GM19238 (cell line): ENCODE results near the gene CATSPER2.
"Not testable (repeated sequence)": the region's sequence is repeated elsewhere in the genome, so short reads cannot be mapped to it uniquely, and the experiment has no call there.

Experiments used
- DNase-seq: peaks from one replicate; pipeline ENCODE4 v3.0.0; 2011; ENCODE audit warnings: low spot score; ENCODE audit not compliant: insufficient read length

The CATSPER2 gene

DNA sequence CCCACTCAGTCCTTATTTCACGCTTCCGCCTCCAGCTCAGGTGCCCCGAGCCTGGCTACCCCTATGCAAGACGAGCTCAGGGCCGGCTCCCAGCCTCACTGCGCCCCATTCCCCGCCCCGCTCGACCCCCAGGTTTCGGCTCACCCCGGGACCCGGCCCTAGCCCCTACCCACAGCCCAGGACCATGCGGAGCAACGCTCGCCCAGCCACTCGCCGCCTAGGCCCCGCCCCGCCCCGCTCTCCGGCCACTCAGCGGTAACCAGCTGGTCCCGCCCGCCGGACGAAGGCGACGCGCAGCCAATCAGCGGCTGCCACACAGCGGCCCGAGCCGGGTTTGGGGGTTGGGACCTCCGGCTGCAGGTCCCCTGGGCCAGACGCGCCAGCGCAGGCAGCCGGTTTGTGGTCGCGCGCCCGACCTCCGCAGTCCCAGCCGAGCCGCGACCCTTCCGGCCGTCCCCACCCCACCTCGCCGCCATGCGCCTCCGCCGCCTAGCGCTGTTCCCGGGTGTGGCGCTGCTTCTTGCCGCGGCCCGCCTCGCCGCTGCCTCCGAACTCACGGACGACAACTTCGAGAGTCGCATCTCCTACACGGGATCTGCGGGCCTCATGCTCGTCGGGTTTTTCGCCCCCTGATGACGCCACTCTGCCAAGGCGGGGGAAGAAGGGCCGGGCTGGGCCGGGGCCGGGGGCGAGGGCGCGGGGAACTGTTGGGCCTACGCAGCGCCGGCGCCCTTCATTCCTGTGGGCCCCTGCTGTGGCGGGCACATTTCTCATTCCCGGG lies at the start of gene CATSPER2:
Gene CATSPER2, minus strand, starts transcription at position 196 of the 781 bp plus-strand sequence. CDS start 783 bp downstream, outside the sequence.
- DNase-seq: no peak

DNA sequence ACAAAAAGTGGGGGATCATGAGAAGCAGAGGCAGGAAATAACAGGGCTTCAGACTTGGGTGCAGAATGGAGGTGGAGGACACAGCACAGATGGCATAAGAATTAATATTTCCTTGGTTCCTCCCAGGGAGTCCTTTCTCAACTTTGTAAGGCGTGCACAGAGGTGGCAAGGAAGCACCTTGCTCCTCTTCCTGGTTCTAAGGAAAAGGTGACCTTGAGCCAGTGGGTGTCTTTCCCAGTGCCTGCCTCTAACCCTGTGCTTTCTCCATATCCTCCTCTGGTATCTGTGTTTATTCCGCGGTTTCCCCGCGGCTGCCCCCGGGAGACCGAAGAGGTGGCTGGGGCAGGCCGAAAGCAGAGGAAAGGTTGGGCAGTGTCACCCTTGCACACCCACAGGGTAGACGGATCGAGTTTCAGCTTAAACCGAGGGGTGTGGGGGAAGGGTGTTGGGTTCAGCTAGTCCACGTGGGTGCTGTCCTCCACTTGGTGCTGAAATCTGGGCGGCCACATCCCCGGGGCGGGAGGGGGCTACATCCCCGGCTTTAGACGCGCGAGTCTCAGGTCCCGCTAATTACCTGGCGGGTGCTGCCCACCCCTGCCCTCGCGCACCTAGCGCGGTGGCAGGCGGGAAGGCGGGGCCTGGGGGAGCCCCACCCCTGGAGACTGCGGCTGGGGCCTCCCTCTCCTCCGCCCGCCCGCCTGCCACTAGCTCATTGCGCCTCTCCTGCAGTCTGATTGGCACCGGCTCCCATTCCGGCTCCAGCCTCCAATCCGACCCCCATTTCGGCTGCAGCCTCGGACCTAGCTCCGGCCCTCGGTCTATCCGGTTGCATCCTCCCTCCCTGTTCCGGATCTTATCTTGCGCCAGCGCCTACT lies 44.7 kb upstream of the CATSPER2 start, which contains the start of gene CKMT1A:
Gene CKMT1A, plus strand, starts transcription at position 712 of the 875 bp plus-strand sequence. CDS start 192 bp downstream, outside the sequence.
- DNase-seq: not testable (repeated sequence)

DNA sequence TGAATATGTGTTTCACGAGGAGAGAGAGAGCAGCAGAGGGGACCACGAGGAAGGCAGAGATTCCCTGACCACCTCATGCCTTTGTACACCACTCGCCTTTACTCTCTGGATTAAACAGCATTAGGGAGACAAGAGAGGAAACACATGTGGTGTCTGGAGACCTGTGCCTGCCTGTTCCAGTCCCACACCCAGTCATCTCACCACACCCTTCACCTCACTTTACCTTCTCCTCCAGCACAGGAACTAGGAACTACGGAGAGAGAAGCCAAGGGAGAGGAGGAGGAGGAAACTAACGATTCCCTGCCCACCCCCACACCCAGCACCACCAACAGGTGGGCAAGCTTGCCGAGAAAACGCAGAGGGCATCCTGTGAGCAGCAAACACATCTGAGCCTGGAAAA lies 44.0 kb upstream of the CATSPER2 start:
- DNase-seq: not testable (repeated sequence)

DNA sequence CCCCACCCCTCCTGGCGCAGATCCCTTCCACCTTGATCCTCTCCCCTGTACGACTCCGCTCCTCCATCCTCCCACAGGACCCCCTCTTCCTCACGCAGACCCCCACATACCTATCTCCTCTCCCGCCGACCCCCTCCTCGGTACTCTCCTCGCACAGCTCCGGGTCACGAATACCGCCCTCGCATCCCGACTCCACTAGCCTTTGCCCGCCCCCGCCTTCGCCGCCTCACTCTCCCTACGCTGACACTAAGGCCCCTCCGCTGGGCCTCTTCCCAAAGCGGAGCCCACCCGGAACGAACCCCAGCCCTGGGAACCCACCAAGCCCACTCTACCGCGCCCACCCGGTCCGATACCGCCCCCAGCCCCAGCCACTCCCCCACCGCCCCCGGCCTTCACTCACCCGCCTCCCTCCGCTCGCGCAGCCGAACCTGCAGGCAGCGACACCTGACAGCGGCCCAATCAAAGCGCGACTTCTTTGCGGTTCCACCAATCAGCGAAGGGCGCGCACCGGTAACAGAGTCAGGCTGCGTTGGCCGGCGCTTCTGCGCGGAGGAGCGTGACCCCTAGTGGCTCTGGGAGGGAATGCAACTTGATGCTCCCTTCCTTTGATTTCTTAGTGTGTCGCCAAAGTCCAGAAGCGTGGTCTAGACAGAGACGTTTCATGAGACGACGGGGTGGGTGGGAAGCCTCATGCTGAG lies 41.1 kb upstream of the CATSPER2 start:
- DNase-seq: not testable (repeated sequence)

DNA sequence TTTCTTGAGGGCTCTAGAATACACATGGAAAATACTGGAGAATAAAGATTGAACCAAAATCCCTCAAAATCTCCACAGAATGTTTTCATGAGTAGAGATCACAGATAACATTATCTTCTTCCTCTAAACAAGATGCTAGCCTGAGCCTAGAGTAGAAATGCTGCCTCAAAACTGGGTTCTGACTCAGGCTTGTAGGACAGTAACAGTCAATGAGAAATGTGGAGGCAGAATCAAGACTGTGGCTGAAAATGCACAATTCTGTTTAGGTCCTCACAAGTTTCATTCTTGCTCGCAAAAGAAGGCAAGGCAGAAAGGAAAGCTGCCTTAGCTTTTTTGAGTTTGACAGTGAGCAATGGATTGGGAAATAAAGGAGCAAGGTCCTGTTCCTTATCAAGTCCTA lies 25.5 kb upstream of the CATSPER2 start:
- not testable (repeated sequence) for DNase-seq

DNA sequence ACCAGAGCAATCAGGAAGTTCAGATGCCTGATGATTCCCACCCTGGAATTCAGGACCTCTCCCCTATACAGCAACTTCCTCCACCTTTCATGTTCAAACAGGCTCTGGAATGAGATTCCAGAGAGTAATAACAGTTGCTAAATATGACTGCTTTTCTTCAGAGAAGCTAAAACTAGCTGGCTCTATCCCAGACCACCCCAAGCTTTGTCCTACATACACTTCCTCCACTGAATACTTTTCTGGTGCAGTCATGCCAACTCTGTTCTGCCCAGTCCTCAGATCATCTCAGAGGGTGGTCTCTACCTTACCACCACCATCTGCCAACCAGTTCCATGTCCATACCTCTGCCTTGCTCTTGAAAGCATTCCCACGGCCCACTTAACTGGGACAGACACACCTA lies 17.5 kb upstream of the CATSPER2 start:
- DNase-seq: not testable (repeated sequence)

DNA sequence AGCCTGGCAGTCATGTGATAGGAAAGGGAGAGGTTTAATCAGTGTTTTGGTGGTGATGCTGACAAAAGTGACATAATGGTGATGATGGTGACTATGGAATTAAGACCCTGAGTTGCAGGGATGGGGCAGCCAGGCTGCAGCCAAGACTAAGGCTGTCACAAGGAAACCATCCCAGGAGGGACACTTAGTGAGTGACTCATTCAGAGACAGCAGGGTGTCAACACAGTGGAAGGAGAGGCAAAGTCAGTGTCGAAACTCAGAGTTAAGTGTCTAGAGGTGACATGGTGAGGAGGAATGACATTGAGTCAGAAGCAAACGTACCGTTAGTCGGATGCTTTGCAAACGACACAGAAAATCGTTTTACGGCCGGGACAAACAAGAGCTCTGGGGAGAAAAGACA lies 14.7 kb upstream of the CATSPER2 start:
- not testable (repeated sequence) for DNase-seq

DNA sequence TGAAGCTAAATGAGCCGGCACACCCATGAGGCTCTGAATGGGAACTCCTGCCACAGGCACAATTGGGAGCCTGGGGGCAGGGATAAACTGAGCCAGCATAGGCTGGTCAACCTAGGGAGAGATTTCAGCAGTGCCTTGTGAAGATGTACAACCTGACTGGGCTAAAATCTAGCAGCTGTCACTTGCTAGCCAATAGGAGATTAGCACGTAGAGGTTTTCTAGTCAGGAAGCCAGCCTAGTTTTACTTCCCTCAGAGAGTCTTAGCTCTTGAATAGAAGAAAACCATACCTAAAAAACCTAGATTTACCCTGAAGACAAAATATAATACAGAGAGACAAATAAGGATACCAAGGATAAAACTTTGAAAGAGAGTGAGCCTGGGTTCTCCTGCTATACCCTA lies 13.6 kb upstream of the CATSPER2 start:
- not testable (repeated sequence) for DNase-seq

DNA sequence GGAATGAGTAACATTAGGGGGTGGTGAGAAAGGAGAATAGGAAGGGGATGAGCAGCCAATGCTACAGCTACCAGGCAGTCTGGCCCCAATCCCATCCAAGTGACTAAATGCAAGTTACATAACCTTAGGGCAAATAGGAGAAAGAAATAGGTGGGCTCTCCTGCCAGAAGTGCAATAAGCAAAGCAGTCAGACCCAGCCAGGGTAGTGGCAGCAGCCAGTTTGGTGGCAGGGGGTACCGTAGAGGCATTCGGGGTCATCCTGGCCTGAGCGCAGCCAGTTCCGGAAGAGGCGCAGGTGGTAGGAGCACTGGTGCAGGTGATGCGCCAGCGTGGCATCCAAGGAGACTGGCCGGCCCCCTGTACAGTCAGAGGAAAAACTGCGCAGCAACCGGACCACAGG lies 11.1 kb upstream of the CATSPER2 start:
- not testable (repeated sequence) for DNase-seq

DNA sequence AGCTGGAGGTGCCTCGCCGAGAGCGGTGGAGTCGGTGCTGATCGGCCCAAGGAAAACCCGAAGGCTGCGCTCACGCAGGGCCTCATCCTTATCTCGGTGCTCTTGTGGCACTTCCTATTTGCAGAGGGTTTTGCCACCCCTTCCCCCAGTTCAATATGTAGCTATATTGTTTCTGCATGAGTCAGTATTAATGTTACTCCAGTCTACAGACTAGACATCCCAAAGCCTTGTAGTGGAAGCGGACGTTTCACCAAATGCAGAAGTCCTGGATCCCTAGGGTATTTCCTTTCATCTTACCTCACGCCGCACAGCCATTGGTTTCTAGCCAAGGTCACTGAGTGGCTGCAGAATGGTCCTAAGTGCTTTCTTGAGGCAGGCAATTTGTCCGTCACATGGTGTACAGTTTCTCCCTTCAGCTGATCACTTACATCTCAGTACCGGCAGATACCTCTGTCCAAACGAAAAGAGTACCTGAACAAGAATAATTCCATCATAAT lies 834 bp upstream of the CATSPER2 start:
- DNase-seq: not testable (repeated sequence)

DNA sequence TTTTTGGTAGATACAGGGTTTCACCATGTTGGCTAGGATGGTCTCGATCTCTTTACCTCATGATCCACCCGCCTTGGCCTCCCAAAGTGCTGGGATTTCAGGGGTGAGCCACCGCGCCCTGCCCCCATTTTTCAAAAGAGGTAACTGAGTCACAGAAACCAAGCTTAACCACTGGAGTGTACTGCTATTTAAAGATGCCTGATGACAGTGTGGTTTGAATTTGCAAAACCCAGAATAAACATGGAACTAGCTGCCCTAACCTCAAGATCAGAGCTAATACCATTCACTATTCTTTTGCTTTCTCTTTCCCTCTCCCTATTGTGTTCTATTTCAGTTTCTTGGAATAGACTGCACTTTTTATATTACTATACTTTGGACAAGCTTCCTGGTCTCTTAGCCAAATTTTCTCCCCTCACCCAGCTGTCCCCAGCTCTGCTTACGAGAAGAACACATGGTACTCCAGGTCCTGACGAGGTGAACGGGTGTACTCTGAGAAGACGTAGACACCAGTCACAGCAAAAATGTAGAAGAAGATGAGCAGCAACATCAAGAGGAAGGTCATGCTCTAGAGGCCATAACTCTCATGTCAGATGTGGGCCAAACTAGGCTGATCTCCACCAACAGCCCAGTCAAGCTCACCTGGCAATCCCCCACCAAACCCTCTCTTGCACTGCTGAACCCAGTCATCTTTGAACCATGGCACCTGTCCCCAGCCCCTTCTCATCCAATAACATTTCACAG lies 10.0 kb downstream of the CATSPER2 start:
- not testable (repeated sequence) for DNase-seq

DNA sequence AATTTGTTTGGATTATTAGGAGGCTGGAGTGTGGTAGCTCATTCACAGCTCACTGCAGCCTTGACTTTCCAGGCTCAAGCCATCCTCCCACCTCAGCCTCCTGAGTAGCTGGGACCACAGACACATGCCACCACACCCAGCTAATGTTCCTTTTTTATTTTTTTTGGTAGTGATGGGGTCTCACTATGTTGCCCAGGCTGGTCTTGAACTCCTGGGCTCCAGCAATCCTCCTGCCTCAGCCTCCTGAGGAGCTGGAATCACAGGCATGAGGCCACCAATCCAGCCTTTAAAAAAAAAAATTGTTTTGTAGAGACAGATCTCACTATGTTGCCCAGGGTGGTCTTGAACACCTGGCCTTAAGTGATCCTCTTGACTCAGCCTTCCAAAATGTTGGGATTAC lies 21.7 kb downstream of the CATSPER2 start:
- not testable (repeated sequence) for DNase-seq

DNA sequence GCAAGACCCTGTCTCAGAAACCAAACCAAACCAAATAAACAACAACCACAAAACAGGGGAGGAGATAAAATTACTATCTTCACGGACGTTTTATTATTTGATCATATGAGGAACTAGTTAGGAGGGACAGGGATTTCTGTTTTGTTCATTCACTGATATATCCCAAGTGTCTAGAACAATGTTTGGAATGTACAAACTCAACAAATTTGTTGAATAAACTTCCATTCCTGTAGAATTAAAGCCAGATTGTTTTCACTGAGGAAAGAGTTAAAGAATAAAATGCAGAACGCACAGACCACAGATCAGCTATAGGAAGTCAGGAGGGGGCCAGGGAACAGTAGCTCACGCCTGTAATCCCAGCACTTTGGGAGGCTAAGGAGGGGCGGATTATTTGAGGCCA lies 23.5 kb downstream of the CATSPER2 start:
- DNase-seq: no peak

DNA sequence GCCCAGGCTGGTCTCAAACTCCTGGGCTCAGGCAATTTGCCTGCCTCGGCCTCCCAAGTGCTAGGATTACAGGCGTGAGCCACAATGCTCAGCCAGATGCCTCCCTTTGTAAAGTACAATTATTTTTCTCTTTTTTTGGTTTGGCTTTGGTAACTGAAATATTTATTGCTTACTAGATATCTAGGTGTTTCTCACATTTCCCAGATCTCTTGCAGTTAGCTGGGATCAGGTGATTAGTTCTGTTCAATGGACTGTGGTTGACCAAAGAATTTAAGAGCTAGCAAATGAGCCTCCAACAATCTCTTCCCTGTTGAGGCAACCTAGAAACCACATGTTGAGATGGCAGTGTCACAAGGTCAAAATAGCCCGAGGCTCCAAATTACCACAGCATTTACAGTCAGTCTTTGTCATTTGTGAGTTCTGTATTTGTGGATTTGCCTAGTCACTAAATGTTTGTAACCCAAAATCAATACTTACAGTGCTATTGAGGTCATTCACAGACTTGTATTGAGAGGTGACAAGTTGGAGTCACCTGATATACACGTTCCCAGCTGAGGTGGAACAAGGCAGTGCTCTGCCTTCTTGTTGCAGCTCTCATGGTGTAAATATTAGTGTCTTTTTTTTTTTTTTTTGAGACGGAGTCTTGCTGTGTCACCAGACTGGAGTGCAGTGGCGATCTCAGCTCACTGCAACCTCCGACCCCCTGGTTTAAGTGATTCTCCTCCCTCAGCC lies 26.4 kb downstream of the CATSPER2 start:
- not testable (repeated sequence) for DNase-seq

DNA sequence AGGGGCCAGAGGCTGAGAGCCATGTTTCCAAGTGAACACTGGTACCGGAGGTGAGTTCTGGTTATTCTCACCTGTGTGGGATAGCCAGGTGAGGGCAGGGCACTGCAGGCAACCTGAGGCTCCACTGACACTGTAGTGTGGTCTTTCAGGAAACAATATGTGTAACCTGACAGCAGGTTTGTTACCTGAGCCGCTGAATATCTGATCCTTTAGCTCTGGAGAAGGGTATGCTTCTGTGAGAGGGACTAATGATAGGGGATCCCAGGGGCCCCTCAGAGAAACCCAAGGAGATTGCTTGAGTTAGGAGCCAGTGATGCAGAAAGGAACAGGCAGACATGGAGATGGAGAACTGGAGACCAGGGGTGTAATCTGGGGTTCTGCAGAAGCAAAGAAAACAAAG lies 29.9 kb downstream of the CATSPER2 start, which contains the start of gene STRC:
Gene STRC, minus strand, starts transcription at position 101 of the 400 bp plus-strand sequence. Its CDS starts 78 bp downstream, at position 23.
- DNase-seq: not testable (repeated sequence)

DNA sequence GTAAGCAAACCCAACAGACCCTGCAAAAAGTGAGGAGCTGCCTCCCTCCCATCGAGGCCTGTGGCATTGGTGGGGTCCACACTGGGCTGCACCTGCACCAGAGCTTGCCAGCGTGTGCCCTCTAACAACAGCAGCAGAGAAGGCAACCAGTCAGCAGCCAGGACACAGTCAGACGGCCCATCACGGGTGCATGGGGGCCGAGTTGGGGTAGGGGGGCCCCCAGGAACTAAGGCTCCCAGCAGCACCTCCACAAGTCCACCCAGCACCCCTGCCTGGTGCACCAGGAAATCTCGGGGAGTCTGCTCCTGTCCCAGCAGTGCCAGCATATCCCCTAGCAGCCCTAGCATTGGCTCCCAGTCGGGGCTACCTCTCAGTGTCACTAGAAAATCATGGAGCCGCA lies 30.9 kb downstream of the CATSPER2 start:
- DNase-seq: not testable (repeated sequence)

DNA sequence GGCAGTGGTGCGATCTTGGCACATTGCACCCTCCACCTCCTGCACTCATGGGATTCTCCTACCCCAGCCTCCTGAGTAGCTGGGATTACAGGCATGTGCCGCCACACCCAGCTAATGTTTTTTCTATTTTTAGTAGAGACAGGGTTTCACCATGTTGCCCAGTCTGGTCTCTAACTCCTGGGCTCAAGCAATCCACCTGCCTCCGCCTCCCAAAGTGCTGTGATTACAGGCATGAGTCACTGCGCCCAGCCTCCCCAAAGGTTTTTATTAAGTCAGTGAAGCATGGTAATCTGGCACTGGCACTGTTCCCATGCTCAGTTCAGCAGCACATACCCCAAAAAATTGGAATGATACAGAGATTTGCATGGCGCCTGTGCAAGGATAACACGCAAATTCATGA lies 46.4 kb downstream of the CATSPER2 start:
- DNase-seq: not testable (repeated sequence)

DNA sequence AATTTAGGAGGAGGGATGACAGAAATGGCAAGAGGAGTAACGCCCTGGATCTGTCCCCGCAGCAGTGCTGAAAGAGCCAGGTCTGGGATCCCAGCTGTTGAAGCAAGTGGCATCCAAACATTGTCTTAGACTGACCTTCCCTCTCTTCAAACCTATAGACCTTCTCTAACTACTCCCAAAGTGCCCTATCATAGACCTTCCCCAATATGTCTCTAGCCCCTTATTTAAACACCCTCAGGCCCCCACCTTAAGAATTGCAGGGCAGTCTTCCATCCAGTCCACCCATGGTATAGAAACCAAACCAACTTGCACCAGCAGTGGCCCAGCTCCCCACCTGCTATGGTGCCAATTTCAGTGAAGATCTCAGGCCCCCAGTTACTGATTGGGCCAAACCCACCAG lies 48.4 kb downstream of the CATSPER2 start:
- not testable (repeated sequence) for DNase-seq

DNA sequence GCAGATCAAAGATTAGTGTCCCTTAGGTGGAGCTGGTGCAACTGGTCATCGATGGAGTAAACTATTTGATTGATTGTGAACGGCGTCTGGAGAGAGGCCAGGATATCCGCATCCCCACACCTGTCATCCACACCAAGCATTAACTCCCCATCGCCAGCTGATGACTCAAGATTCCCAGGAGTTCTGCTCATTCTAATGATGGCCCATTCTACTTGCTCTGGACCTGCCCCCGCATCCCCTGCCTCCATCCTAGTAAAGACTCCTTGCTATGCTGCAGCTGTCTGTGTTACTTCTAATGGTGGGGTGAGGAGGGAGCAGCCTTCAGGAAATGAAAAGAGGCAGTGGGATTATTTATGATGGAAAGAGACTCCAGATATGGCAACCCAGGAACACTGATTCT lies 49.5 kb downstream of the CATSPER2 start:
- not testable (repeated sequence) for DNase-seq
